Sigmoid colon (tissue), 7 donors: ENCODE results near the gene ESYT3. TPM values are rescaled to one million over a fixed set of nuclear protein-coding genes. Genes with fewer than 3 reads are reported as not detected.

Source experiments
- DNase-seq: peaks from one replicate; pipeline ENCODE4 v3.0.0-alpha.2; 2019
- H3K27ac ChIP-seq, 4 donors: fragments of 200-600 bp; sonication (generic); one replicate each; pipeline ENCODE4 v1.5.1; 2016 to 2019; ENCODE audit warnings: mild to moderate bottlenecking in 1 of 4
- H3K27me3 ChIP-seq, 3 donors: fragments of 200-600 bp; sonication (generic); one replicate each; pipeline ENCODE4 v1.5.1; 2019; ENCODE audit warnings: mild to moderate bottlenecking in 1 of 3
- H3K36me3 ChIP-seq, 4 donors: fragments of 200-600 bp; sonication (generic); one replicate each; pipeline ENCODE4 v1.5.1; 2016 to 2019
- H3K4me1 ChIP-seq, 4 donors: fragments of 200-600 bp; sonication (generic); one replicate each; pipeline ENCODE4 v1.5.1; 2017 to 2019
- H3K4me3 ChIP-seq, 4 donors: fragments of 200-600 bp; sonication (generic); one replicate each; pipeline ENCODE4 v1.5.1; 2017 to 2019; ENCODE audit warnings: mild to moderate bottlenecking in 2 of 4, moderate library complexity in 1 of 4
- H3K9me3 ChIP-seq, 4 donors: fragments of 200-600 bp in 3 of 4; sonication (generic) in 3 of 4; one replicate each; pipeline versions ENCODE4 v1.5.1 to v1.6.1; 2013 to 2019
- CTCF ChIP-seq, 4 experiments: fragments of 450-650 bp in 3 of 4; fragments of 200-600 bp in 1 of 4; IDR thresholded peaks; one replicate each; pipeline ENCODE4 v1.5.1; 2016 to 2019; ENCODE audit warnings: antibody characterized with exemption in 4 of 4, mild to moderate bottlenecking in 3 of 4, moderate library complexity in 2 of 4
- EP300 ChIP-seq, 4 donors: sonication (generic); formaldehyde crosslinking; IDR thresholded peaks; one replicate each; pipeline ENCODE4 v1.6.1; 2017; ENCODE audit warnings: antibody characterized with exemption in 4 of 4
- POLR2A ChIP-seq, 2 donors: fragments of 450-650 bp; IDR thresholded peaks; one replicate each; pipeline ENCODE4 v1.6.1; 2016; ENCODE audit warnings: antibody characterized with exemption in 2 of 2, mild to moderate bottlenecking in 2 of 2, moderate library complexity in 2 of 2
- POLR2AphosphoS5 ChIP-seq, 4 donors: sonication (generic); formaldehyde crosslinking; IDR thresholded peaks; one replicate each; pipeline ENCODE4 v1.6.1; 2017; ENCODE audit warnings: antibody characterized with exemption in 4 of 4
- WGBS, 2 donors: extraction: QIAGEN DNeasy Blood & Tissue Kit; methylation state at CpG; one replicate each; pipeline ENCODE4 v1.1.7; 2013; 5-methylcytosine and 5-hydroxymethylcytosine counted together
- intact Hi-C: fragments of 100-400 bp; cut with DNase I; formaldehyde crosslinking; loops from one replicate; pipeline ENCODE4 v1.15.1; 2023
- polyA plus RNA-seq, 3 donors: library from polyadenylated mRNA; stranded (reverse); fragments of 200-250 nt; gene quantifications; one replicate each; pipeline ENCODE4 v1.2.3, GENCODE V29; 2013
- total RNA-seq, 4 donors: library from RNA; depleted of rRNA; stranded (reverse); fragments of >200 nt; gene quantifications; one replicate each; pipeline ENCODE4 v1.1.0, GENCODE V29; 2016
- donor health status: healthy with polysubstance abuse.
- donor health status: Bipolar disorder and iron deficiency.
- donor health status: healthy.

The ESYT3 gene
- total and polyA plus RNA-seq, 7 donors = 0.23 to 19.4 (median 15.1) TPM

GRCh38 chr3:138456961-138457862 is 22.8 kb downstream of the ESYT3 start:
- H3K4me1 ChIP-seq = peaks cover 0 to 24% (median 22%) of the 10 kb centered on the region in 4 donors
- intact Hi-C loops = no loop called here
- 85 to 88% methylated on average over 13 of the region's 13 CpGs for WGBS, 2 donors
- H3K27me3 ChIP-seq = no peaks in the 10 kb centered on the region
- H3K9me3 ChIP-seq = no peaks in the 10 kb centered on the region
- no peak overlapping the region for H3K4me3 ChIP-seq
- no peak overlapping the region for H3K27ac ChIP-seq
- peaks cover 0 to 20% (median 0%) of the 10 kb centered on the region in 4 donors for H3K36me3 ChIP-seq
- no peak for TF ChIP-seq POLR2AphosphoS5 (IDR thresholded peaks at IDR 0.05)
- TF ChIP-seq CTCF (IDR thresholded peaks at IDR 0.05) = no peak
- DNase-seq = no peak

GRCh38 chr3:138457863-138458735 is 23.7 kb downstream of the ESYT3 start:
- intact Hi-C loops = no loop called here
- H3K9me3 ChIP-seq = no peaks in the 10 kb centered on the region
- DNase-seq = no peak
- TF ChIP-seq CTCF (IDR thresholded peaks at IDR 0.05) (no peak), POLR2A (IDR thresholded peaks at IDR 0.05) (no peak), POLR2AphosphoS5 (IDR thresholded peaks at IDR 0.05) (no peak), EP300 (IDR thresholded peaks at IDR 0.05) (no peak)
- 84 to 87% methylated on average over 11 of the region's 11 CpGs for WGBS, 2 donors
- no peak overlapping the region for H3K27ac ChIP-seq
- no peak overlapping the region for H3K4me3 ChIP-seq
- H3K27me3 ChIP-seq = no peaks in the 10 kb centered on the region
- H3K4me1 ChIP-seq = peaks cover 0 to 24% (median 22%) of the 10 kb centered on the region in 4 donors
- peaks cover 0 to 24% (median 0%) of the 10 kb centered on the region in 4 donors for H3K36me3 ChIP-seq

GRCh38 chr3:138458774-138459499 is 24.5 kb downstream of the ESYT3 start:
- Histone ChIP-seq H3K9me3 (no peaks in the 10 kb centered on the region), H3K4me3 (no peak overlapping the region), H3K4me1 (peaks cover 0 to 24% (median 22%) of the 10 kb centered on the region in 4 donors), H3K27ac (no peak overlapping the region), H3K27me3 (no peaks in the 10 kb centered on the region), H3K36me3 (peaks cover 0 to 24% (median 0%) of the 10 kb centered on the region in 4 donors)
- DNase-seq = no peak
- 86% methylated on average over 9 of the region's 9 CpGs for WGBS, 2 donors
- TF ChIP-seq CTCF (IDR thresholded peaks at IDR 0.05) (no peak), EP300 (IDR thresholded peaks at IDR 0.05) (no peak), POLR2A (IDR thresholded peaks at IDR 0.05) (no peak), POLR2AphosphoS5 (IDR thresholded peaks at IDR 0.05) (no peak)
- intact Hi-C loops = no loop called here

- 85 to 89% methylated on average over 15 of the region's 15 CpGs for WGBS, 2 donors
- Histone ChIP-seq H3K27me3 (no peaks in the 10 kb centered on the region), H3K27ac (no peak overlapping the region), H3K4me3 (no peak overlapping the region), H3K9me3 (no peaks in the 10 kb centered on the region), H3K36me3 (peaks cover 0 to 24% (median 0%) of the 10 kb centered on the region in 4 donors), H3K4me1 (peaks cover 0 to 28% (median 22%) of the 10 kb centered on the region in 4 donors)
- TF ChIP-seq EP300 (IDR thresholded peaks at IDR 0.05) = no peak
- no peak for TF ChIP-seq POLR2AphosphoS5 (IDR thresholded peaks at IDR 0.05)
- TF ChIP-seq CTCF (IDR thresholded peaks at IDR 0.05) = no peak
- no peak for TF ChIP-seq POLR2A (IDR thresholded peaks at IDR 0.05)
- intact Hi-C loops = no loop called here
- no peak for DNase-seq
Measured at GRCh38 chr3:138459619-138460535, 25.5 kb downstream of the ESYT3 start.
